ENCODE data around the gene TRMT6. TPM values are rescaled to one million over a fixed set of nuclear protein-coding genes. Genes with fewer than 3 reads are reported as not detected.

TRMT6 gene
- total and polyA plus RNA-seq, 9 of the 15 experiments (the other 6 are each of a cell fraction or from before 2014, with no cell fraction given): 10.6 to 21.3 (median 15.6) TPM

DNA sequence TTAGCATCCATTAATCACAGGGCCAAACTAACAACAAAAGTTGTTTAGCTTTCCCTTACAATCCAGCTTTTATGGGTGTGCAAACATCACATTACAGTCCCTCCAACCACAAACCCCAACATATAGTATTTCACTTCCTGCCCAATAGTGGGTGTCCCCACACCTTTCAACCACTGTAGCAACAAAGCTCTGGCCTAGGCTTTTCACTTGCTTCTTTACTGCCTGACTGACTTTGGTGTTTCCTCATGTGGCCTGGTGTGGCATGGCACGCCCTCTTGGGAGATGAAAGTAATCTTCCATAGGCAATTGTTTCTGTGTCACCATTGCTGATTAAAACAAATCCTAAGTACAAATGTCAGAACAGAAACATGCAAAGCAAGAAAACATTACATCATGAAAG, 46.4 kb upstream of the TRMT6 start (continued):
- TF ChIP-seq, protein P1, sequence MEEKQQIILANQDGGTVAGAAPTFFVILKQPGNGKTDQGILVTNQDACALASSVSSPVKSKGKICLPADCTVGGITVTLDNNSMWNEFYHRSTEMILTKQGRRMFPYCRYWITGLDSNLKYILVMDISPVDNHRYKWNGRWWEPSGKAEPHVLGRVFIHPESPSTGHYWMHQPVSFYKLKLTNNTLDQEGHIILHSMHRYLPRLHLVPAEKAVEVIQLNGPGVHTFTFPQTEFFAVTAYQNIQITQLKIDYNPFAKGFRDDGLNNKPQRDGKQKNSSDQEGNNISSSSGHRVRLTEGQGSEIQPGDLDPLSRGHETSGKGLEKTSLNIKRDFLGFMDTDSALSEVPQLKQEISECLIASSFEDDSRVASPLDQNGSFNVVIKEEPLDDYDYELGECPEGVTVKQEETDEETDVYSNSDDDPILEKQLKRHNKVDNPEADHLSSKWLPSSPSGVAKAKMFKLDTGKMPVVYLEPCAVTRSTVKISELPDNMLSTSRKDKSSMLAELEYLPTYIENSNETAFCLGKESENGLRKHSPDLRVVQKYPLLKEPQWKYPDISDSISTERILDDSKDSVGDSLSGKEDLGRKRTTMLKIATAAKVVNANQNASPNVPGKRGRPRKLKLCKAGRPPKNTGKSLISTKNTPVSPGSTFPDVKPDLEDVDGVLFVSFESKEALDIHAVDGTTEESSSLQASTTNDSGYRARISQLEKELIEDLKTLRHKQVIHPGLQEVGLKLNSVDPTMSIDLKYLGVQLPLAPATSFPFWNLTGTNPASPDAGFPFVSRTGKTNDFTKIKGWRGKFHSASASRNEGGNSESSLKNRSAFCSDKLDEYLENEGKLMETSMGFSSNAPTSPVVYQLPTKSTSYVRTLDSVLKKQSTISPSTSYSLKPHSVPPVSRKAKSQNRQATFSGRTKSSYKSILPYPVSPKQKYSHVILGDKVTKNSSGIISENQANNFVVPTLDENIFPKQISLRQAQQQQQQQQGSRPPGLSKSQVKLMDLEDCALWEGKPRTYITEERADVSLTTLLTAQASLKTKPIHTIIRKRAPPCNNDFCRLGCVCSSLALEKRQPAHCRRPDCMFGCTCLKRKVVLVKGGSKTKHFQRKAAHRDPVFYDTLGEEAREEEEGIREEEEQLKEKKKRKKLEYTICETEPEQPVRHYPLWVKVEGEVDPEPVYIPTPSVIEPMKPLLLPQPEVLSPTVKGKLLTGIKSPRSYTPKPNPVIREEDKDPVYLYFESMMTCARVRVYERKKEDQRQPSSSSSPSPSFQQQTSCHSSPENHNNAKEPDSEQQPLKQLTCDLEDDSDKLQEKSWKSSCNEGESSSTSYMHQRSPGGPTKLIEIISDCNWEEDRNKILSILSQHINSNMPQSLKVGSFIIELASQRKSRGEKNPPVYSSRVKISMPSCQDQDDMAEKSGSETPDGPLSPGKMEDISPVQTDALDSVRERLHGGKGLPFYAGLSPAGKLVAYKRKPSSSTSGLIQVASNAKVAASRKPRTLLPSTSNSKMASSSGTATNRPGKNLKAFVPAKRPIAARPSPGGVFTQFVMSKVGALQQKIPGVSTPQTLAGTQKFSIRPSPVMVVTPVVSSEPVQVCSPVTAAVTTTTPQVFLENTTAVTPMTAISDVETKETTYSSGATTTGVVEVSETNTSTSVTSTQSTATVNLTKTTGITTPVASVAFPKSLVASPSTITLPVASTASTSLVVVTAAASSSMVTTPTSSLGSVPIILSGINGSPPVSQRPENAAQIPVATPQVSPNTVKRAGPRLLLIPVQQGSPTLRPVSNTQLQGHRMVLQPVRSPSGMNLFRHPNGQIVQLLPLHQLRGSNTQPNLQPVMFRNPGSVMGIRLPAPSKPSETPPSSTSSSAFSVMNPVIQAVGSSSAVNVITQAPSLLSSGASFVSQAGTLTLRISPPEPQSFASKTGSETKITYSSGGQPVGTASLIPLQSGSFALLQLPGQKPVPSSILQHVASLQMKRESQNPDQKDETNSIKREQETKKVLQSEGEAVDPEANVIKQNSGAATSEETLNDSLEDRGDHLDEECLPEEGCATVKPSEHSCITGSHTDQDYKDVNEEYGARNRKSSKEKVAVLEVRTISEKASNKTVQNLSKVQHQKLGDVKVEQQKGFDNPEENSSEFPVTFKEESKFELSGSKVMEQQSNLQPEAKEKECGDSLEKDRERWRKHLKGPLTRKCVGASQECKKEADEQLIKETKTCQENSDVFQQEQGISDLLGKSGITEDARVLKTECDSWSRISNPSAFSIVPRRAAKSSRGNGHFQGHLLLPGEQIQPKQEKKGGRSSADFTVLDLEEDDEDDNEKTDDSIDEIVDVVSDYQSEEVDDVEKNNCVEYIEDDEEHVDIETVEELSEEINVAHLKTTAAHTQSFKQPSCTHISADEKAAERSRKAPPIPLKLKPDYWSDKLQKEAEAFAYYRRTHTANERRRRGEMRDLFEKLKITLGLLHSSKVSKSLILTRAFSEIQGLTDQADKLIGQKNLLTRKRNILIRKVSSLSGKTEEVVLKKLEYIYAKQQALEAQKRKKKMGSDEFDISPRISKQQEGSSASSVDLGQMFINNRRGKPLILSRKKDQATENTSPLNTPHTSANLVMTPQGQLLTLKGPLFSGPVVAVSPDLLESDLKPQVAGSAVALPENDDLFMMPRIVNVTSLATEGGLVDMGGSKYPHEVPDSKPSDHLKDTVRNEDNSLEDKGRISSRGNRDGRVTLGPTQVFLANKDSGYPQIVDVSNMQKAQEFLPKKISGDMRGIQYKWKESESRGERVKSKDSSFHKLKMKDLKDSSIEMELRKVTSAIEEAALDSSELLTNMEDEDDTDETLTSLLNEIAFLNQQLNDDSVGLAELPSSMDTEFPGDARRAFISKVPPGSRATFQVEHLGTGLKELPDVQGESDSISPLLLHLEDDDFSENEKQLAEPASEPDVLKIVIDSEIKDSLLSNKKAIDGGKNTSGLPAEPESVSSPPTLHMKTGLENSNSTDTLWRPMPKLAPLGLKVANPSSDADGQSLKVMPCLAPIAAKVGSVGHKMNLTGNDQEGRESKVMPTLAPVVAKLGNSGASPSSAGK (IDR thresholded peaks at IDR 0.05): no peak
- TF ChIP-seq POLR2G (IDR thresholded peaks at IDR 0.05; ENCODE audit: low read depth, low read length) (no peak), RFX1 (IDR thresholded peaks at IDR 0.05) (no peak), RCOR1 (IDR thresholded peaks at IDR 0.05; ENCODE audit: borderline replicate concordance in 1 of 2, low read depth in 2 of 2, low read length in 2 of 2) (no peak), RAD21 (CRISPR knock-in tag; conservative IDR thresholded peaks at IDR 0.05 in 1 of 2, IDR thresholded peaks at IDR 0.05 in 1 of 2) (peak in 1 of 2 experiments; percentile 6; a peak in 1 of 4 replicates)
